Retinal pigment epithelial cell (primary cell): ENCODE results near the gene NBEAL1.
"Not testable (repeated sequence)": the region's sequence is repeated elsewhere in the genome, so short reads cannot be mapped to it uniquely, and the experiment has no call there.

Experiments used
- DNase-seq: peaks from one replicate; pipeline ENCODE4 v3.0.0-alpha.2; 2010; ENCODE audit warnings: low read depth
- H3K4me3 ChIP-seq: 2 replicates; pipeline ENCODE4 v1.5.1; 2011; ENCODE audit warnings: mild to moderate bottlenecking, low read length, control low read depth, moderate library complexity
- TF ChIP-seq, protein P1 (sequence below): conservative IDR thresholded peaks from 2 replicates; pipeline ENCODE4 v1.5.1; 2011; ENCODE audit warnings: low read depth, low read length, control low read depth, inconsistent platforms

Gene NBEAL1

DNA sequence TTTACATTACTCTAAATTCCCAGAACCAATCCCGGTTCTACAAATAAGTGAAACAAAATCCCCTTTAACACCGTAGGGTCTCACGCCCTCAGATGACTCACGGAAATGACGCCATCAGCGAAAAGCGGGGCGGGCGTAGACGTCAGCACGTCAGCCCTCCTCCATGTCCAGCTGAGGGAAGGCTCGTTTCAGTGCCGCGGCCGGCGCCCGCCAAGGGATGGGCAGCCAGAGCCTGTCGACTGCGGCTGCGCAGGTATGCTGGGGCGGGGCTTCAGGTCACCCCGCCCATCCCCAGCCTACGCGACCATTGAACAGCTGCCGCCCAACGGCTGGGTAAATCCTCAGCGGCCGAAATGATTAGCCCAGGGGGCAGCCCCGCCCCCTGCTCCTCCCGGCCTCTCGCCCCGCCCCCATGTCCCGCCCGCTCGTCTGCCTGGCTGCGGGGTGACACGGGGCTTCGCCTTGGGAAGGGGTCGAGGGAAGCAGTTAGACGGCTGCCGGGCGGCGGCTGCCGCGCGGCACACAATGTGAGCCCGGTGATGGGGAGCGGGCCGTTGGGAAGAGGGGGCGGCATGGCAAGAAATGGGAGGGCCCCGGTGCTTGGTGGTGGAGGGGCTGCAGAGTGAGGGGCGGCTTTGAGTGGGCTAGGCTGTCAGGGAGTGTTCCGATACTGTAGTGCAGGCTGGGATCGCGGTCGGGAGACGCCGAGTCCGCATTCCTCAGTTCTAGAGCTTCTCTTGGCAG is at the start of gene NBEAL1:
Gene NBEAL1, plus strand, starts transcription at position 420 of the 744 bp plus-strand sequence. CDS start 1,510 bp downstream, outside the sequence.
- TF ChIP-seq, protein P1, sequence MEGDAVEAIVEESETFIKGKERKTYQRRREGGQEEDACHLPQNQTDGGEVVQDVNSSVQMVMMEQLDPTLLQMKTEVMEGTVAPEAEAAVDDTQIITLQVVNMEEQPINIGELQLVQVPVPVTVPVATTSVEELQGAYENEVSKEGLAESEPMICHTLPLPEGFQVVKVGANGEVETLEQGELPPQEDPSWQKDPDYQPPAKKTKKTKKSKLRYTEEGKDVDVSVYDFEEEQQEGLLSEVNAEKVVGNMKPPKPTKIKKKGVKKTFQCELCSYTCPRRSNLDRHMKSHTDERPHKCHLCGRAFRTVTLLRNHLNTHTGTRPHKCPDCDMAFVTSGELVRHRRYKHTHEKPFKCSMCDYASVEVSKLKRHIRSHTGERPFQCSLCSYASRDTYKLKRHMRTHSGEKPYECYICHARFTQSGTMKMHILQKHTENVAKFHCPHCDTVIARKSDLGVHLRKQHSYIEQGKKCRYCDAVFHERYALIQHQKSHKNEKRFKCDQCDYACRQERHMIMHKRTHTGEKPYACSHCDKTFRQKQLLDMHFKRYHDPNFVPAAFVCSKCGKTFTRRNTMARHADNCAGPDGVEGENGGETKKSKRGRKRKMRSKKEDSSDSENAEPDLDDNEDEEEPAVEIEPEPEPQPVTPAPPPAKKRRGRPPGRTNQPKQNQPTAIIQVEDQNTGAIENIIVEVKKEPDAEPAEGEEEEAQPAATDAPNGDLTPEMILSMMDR = no peak
- peak; percentile 95 for DNase-seq
- peak within 1 kb of the TSS; percentile 92 for H3K4me3 ChIP-seq

DNA sequence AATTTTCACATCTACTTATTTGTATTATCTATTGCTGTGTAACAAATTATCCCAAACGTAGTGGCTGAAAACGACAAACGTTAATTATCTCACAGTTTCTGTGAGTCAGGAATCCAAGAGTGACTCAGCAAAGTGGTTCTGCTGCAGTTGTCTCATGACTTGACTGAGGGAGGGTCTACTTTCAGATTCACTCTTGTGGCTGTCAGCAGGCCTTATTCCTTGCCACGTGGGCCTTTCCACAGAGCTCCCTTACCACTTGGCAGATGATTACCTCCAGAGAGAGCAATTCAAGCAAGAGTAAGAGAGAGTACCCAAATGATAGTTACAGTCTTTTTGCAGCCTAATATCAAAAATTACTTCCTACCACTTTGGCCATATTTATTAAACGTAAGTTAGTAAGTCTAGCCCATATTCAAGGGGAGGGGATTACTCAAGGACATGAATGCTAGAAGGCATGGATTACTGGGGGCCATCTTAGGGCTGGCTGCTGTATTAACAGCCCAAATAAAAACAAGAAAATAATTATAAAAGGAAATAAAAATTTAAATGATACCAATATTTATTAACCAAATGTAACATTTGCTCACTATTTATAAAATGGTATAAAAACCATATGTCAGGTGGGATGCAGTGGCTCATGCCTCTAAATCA is 48.7 kb upstream of the NBEAL1 start:
- TF ChIP-seq, protein P1 = no peak
- DNase-seq = peak; percentile 48
- no peak overlapping the region for H3K4me3 ChIP-seq

DNA sequence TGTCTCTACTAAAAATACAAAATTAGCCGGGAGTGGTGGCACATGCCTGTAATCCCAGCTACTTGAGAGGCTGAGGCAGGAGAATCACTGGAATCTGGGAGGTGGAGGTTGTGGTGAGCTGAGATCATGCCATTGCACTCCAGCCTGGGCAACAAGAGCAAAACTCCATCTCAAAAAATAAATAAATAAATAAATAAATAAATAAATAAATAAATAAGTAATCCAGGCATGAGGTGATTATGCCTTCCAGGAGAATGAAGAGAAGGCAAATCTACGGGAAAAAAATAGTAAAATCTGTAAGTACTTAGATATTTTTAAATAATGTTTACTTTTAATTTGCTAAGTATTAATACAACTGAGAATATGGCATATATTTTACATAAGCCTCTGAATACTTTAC is 45.3 kb upstream of the NBEAL1 start:
- DNase-seq, H3K4me3 ChIP-seq: not testable (repeated sequence)

DNA sequence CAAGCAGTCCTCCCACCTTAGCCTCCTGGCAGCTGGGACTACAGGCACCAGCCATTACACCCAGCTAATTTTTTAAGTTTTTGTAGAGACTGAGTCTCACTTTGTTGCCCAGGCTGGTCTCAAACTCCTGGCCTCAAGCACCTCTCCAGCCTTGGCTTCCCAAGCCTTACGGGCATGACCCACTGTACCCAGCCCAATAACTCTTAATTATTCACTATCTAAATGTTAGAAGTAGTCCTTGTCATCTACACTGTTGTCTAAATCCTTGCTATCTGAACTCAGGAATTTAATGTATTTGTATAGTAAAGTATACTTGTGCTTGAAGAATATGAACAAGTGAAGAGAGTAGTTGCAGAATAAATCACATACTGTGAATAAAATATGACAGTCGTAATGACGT is 37.9 kb upstream of the NBEAL1 start:
- TF ChIP-seq, protein P1 = no peak
- DNase-seq = no peak
- H3K4me3 ChIP-seq = no peak overlapping the region

DNA sequence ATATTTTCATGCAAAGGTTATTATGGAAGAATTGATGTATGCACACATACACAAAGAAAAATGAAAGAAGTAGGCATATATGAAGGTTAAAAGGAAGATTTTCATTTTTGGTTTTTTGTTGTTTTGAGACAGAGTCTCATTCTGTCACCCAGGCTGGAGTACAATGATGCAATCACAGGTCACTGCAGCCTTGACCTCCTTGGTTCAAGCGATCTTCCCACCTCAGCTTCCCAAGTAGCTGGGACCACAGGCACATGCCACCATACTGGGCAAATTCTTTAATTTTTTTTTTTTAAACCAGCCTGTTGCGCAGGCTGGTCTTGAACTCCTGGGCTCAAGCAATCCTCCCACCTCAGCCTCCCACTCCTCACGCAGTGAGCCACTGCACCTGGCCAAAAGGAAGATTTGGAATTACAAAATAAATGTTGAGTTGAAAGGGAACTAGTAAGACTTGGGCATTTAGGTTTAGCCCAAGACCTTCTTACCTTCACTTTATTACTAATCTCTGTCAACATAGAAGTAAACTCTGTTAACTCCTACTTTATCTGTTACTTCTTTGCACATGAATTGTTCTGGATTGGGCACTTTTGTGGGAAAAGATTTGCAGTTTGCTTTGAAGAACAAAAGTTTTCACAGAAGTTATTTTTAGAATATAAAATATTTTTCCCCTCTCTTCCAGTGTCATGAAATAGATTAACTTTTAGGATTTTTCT is 31.7 kb upstream of the NBEAL1 start:
- no peak overlapping the region for H3K4me3 ChIP-seq
- DNase-seq = no peak
- TF ChIP-seq, protein P1 = no peak

DNA sequence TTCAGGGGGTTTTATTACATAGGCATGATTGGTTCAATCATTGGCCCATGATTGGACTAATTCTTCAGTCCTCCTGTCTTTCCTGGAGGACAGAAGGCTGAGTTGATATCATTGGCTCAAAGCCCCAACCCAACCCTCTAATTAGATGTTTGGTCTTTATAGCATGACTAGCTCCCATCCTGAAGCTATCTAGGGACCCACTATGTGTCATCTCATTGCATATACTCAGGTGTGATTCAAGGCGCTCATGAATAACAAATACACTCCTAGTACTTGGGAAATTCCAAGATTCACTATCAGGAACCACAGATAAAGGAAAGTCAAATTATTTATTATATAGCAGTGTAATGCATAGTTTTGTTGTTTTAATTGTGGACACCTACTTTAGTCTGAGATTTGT is 24.9 kb upstream of the NBEAL1 start:
- TF ChIP-seq, protein P1 = no peak
- DNase-seq = no peak
- H3K4me3 ChIP-seq = no peak overlapping the region

DNA sequence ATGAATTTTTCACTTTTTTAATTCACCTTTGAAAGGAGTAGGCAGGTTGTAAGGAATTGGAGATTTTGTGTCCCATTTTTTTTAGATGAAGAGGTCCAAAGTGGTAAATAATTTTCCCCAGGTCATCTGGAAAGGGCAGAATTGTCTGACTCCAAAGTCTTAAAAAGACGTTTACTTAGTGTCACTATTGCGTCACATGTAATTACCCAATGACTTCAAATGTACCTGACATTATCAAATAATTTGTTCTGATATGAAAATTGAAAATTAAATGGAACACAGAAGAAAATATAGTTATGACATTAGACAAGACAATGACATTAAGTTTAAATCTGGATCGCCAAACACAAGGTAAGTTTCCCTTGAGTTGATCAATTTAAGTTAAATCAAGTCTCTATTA is 24.2 kb upstream of the NBEAL1 start:
- no peak overlapping the region for H3K4me3 ChIP-seq
- no peak for DNase-seq
- TF ChIP-seq, protein P1 = no peak

DNA sequence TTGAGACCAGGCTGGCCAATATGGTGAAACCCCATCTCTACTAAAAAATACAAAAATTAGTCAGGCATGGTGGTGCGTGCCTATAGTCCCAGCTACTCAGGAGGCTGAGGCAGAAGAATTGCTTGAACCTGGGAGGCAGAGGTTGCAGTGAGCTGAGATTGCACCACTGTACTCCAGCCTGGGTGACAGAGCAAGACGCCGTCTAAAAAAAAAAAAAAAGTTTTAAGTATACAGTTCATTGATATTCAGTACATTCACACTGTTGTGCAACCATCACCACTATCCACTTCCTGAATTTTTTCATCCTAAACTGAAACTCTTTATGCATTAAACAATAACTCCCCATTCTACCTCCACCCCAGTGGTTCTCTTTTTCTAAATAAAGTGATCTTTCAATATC is 17.6 kb upstream of the NBEAL1 start:
- H3K4me3 ChIP-seq, DNase-seq: not testable (repeated sequence)
